Mesothelial cell of epicardium (in vitro differentiated cells): ENCODE data around the gene UBE2E3. TPM values are rescaled to one million over a fixed set of nuclear protein-coding genes. Genes with fewer than 3 reads are reported as not detected.
"Not testable (repeated sequence)": the region's sequence is repeated elsewhere in the genome, so short reads cannot be mapped to it uniquely, and the experiment has no call there.

Experiments used
- DNase-seq, 2 experiments: peaks; one replicate each; pipeline ENCODE4 v3.0.0; 2021; ENCODE audit warnings: low spot score in 2 of 2; ENCODE audit not compliant: unreplicated experiment in 2 of 2
- H3K27ac Mint-ChIP-seq: 2 replicates; pipeline ENCODE4 v1.8.0; 2021; ENCODE audit warnings: mixed read lengths
- H3K27me3 Mint-ChIP-seq: 2 replicates; pipeline ENCODE4 v1.8.0; 2021; ENCODE audit warnings: low read depth, mixed read lengths
- H3K36me3 Mint-ChIP-seq: 2 replicates; pipeline ENCODE4 v1.8.0; 2021; ENCODE audit warnings: mixed read lengths
- H3K4me1 Mint-ChIP-seq: 2 replicates; pipeline ENCODE4 v1.8.0; 2021; ENCODE audit warnings: mixed read lengths
- H3K4me3 Mint-ChIP-seq: 2 replicates; pipeline ENCODE4 v1.8.0; 2021; ENCODE audit warnings: mild to moderate bottlenecking, moderate library complexity, mixed read lengths
- H3K9me3 Mint-ChIP-seq: 2 replicates; pipeline ENCODE4 v1.8.0; 2021; ENCODE audit warnings: mixed read lengths
- total RNA-seq: library from RNA; stranded (reverse); gene quantifications from 3 replicates; pipeline ENCODE4 v1.2.1, GENCODE V29; 2021
- TF ChIP-seq, protein P1 (sequence below): fragments of 200-600 bp; sonication (generic); IDR thresholded peaks from one replicate; pipeline ENCODE4 v1.5.0; 2021; ENCODE audit warnings: antibody characterized with exemption; ENCODE audit not compliant: unreplicated experiment

UBE2E3 gene
- total RNA-seq, 1 donor from 2014 or later: 112 TPM

DNA sequence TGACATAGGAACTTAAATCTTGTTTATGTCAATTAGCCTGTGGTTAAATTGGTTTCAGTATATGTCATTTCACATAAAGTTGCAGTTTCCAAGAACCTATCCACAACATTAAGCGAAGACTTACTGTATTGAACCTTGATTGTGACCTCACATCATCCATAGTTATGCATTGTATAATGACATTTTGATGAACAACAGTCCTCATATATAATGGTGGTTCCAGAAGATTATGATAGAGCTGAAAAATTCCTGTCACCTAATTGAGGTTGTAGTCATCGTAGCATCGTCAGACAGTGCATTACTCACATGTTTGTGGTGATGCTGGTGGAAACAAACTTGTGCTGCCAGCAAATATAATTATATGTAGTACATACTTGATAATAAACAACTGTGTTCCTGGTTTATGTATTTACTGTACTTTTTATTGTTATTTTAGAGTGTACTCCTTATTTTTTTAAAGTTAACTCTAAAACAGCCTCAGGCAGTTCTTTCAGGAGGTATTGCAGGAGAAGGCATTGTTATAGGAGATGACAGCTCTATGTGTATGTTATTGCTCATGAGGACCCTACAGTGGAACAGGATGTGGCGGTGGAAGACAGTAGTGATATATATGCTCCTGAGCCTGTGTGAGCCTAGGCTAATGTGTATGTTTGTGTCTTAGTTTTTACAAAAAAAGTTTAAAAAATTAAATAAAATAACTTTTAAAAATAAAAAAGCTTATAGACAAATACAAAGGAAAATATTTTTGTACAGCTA, 56.6 kb downstream of the UBE2E3 start:
- no peak for DNase-seq
- peaks cover 6% of the 10 kb centered on the region for H3K9me3 Mint-ChIP-seq
- H3K4me3 Mint-ChIP-seq: no peak overlapping the region
- H3K27ac Mint-ChIP-seq: no peak overlapping the region
- H3K4me1 Mint-ChIP-seq: peaks cover 2% of the 10 kb centered on the region
- no peaks in the 10 kb centered on the region for H3K27me3 Mint-ChIP-seq
- TF ChIP-seq, protein P1, sequence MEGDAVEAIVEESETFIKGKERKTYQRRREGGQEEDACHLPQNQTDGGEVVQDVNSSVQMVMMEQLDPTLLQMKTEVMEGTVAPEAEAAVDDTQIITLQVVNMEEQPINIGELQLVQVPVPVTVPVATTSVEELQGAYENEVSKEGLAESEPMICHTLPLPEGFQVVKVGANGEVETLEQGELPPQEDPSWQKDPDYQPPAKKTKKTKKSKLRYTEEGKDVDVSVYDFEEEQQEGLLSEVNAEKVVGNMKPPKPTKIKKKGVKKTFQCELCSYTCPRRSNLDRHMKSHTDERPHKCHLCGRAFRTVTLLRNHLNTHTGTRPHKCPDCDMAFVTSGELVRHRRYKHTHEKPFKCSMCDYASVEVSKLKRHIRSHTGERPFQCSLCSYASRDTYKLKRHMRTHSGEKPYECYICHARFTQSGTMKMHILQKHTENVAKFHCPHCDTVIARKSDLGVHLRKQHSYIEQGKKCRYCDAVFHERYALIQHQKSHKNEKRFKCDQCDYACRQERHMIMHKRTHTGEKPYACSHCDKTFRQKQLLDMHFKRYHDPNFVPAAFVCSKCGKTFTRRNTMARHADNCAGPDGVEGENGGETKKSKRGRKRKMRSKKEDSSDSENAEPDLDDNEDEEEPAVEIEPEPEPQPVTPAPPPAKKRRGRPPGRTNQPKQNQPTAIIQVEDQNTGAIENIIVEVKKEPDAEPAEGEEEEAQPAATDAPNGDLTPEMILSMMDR: no peak
- H3K36me3 Mint-ChIP-seq: peaks cover 7% of the 10 kb centered on the region

DNA sequence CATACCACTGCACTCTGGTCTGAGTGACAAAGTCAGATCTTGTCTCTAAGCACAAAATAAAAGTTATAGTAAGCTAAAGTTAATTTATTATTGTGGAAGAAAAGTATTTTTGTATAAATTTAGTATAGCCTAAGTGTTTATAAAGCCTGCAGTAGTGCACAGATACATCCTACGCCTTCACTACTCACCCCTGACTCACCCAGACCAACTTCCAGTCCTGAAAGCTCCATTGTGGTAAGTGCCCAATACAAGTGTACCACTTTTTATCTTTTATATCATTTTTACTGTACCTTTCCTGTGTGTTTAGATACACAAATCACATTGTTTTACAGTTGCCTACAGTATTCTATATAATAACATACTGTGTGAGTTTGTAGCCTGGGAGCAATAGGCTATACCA, 57.5 kb downstream of the UBE2E3 start:
- Mint-ChIP-seq H3K36me3 (peaks cover 3% of the 10 kb centered on the region), H3K27ac (no peak overlapping the region), H3K4me3 (no peak overlapping the region), H3K27me3 (no peaks in the 10 kb centered on the region), H3K9me3 (peaks cover 2% of the 10 kb centered on the region), H3K4me1 (peaks cover 2% of the 10 kb centered on the region)
- DNase-seq: no peak
- TF ChIP-seq, protein P1: no peak

DNA sequence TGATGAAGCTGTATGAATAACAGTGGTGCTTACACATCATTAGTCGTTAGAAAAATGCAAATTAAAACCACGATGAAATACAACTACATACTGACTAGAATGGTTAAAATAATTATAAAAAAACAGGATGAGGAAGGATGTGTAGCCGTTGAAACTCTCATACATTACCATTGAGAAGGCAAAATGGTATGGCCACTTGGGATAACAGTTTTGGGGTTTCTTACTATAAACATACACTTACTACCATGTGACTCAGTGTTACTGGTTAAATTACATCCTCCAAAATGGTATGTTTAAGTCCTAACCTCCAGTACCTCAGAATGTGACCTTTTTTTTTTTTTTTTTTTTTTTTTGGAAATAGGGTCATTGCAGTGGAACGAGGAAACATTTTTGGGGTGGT, 58.4 kb downstream of the UBE2E3 start:
- Mint-ChIP-seq H3K27me3 (no peaks in the 10 kb centered on the region), H3K27ac (no peak overlapping the region), H3K4me3 (no peak overlapping the region), H3K4me1 (peaks cover 2% of the 10 kb centered on the region), H3K36me3 (no peaks in the 10 kb centered on the region), H3K9me3 (no peaks in the 10 kb centered on the region)
- no peak for DNase-seq
- TF ChIP-seq, protein P1: no peak

DNA sequence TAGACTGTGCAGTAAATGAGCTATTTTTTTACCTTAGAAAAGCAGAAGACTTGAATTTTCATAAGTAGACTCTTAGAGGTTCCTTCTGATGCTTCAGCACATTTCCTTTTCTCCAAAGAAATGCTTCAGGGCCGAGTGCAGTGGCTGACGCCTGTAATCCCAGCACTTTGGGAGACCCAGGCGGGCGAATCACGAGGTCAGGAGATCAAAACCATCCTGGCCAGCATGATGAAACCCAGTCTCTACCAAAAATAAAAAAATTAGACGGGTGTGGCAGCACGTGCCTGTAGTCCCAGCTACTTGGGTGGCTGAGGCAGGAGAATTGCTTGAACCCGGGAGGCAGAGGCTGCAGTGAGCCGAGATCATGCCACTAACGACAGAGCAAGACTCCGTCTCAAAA, 60.4 kb downstream of the UBE2E3 start:
- DNase-seq, H3K27ac Mint-ChIP-seq, H3K36me3 Mint-ChIP-seq, H3K4me3 Mint-ChIP-seq, H3K9me3 Mint-ChIP-seq, H3K4me1 Mint-ChIP-seq, H3K27me3 Mint-ChIP-seq: not testable (repeated sequence)

DNA sequence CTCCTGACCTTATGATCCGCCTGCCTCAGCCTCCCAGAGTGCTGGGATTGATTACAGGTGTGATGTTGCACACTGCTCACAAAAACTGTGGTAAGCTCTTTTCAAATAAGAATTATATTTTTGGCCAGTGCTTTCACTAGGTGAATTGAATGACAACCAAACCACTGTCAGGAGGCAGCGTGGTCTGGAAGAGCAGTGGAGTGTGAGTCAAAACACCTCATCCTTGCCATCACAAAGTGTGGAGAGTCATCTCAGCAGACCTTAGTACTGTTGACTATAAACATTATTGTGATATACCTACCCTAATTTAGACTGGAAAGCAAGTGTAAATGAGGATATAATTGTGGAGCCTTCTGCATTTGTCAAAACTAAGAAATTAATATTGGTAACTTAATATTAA, 61.3 kb downstream of the UBE2E3 start:
- Mint-ChIP-seq H3K4me3 (no peak overlapping the region), H3K27ac (no peak overlapping the region), H3K27me3 (no peaks in the 10 kb centered on the region), H3K36me3 (no peaks in the 10 kb centered on the region), H3K9me3 (no peaks in the 10 kb centered on the region), H3K4me1 (peaks cover 2% of the 10 kb centered on the region)
- TF ChIP-seq, protein P1: no peak
- no peak for DNase-seq

DNA sequence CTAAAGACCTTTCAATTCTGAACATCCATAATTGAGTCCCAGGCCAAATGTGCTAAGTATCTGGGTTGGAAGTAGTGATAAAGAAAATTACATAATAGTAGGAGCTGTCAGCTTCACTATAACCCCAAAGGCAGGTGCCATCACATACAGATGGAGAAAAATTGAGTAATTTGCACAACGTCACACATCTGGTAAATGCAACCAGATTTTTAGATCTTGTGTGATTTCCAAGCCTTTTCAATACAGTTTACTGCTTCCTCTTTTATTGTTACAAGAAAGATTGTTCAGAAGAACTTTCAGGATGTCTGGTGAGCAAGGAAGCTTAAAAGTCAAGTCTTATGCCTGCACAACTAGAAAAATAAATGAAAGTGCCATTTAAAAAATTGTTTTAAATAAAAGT, 62.3 kb downstream of the UBE2E3 start:
- Mint-ChIP-seq H3K27me3 (no peaks in the 10 kb centered on the region), H3K27ac (no peak overlapping the region), H3K36me3 (no peaks in the 10 kb centered on the region), H3K4me1 (no peaks in the 10 kb centered on the region), H3K9me3 (no peaks in the 10 kb centered on the region), H3K4me3 (no peak overlapping the region)
- TF ChIP-seq, protein P1: no peak
- no peak for DNase-seq
